Caco-2 (cell line): ENCODE results near the gene SUN2. TPM values are rescaled to one million over a fixed set of nuclear protein-coding genes. Genes with fewer than 3 reads are reported as not detected.

Source experiments
- BruUV-seq: library from RNA; stranded (reverse); fragments of 400-500 nt; replicated peaks from 2 replicates; lab custom pipeline; 2021; lab: Mats Ljungman, UMichigan
- CTCF ChIA-PET: fragments of 300-600 bp; sonication (Branson Sonifier 250); formaldehyde crosslinking; loops from one replicate; lab custom pipeline; 2022; ENCODE audit warnings: antibody characterized with exemption; lab: Charles Lee
- POLR2A ChIA-PET: fragments of 300-600 bp; sonication (Branson Sonifier 250); formaldehyde crosslinking; loops from one replicate; lab custom pipeline; 2022; ENCODE audit warnings: antibody characterized with exemption; lab: Charles Lee
- DNase-seq, 2 experiments: peaks; one replicate each; pipeline versions ENCODE4 v3.0.0 to v3.0.0-alpha.2; 2020 to 2022
- H3K27me3 ChIP-seq: replicated peaks from 2 replicates; pipeline ENCODE4 v1.6.0; 2011; ENCODE audit warnings: low read length; ENCODE audit not compliant: control insufficient read depth, insufficient read depth
- H3K36me3 ChIP-seq: 2 replicates; pipeline ENCODE4 v1.5.1; 2011; ENCODE audit warnings: low read length; ENCODE audit not compliant: control insufficient read depth, insufficient read depth
- H3K4me1 ChIP-seq: fragments of 250-450 bp; sonication (Bioruptor Pico); 2 replicates; pipeline ENCODE4 v1.5.1; 2020; ENCODE audit warnings: mild to moderate bottlenecking
- H3K4me3 ChIP-seq: 2 replicates; pipeline ENCODE4 v1.5.1; 2011; ENCODE audit warnings: low read depth, mild to moderate bottlenecking, control low read depth, low read length
- H3K9me3 ChIP-seq: fragments of 250-450 bp; sonication (Bioruptor Pico); 2 replicates; pipeline ENCODE4 v1.5.1; 2020; ENCODE audit warnings: mild to moderate bottlenecking, moderate library complexity
- H3K27ac Mint-ChIP-seq: one replicate; pipeline ENCODE4 v1.8.0; 2022; ENCODE audit warnings: mixed read lengths; ENCODE audit not compliant: unreplicated experiment
- H3K27me3 Mint-ChIP-seq: one replicate; pipeline ENCODE4 v1.8.0; 2022; ENCODE audit warnings: mixed read lengths; ENCODE audit not compliant: insufficient read depth, unreplicated experiment
- H3K36me3 Mint-ChIP-seq: one replicate; pipeline ENCODE4 v1.8.0; 2022; ENCODE audit warnings: mild to moderate bottlenecking, mixed read lengths; ENCODE audit not compliant: insufficient read depth, unreplicated experiment
- H3K4me1 Mint-ChIP-seq: one replicate; pipeline ENCODE4 v1.8.0; 2022; ENCODE audit warnings: low read depth, mixed read lengths; ENCODE audit not compliant: unreplicated experiment
- H3K4me3 Mint-ChIP-seq: one replicate; pipeline ENCODE4 v1.8.0; 2022; ENCODE audit warnings: mild to moderate bottlenecking, moderate library complexity, mixed read lengths; ENCODE audit not compliant: unreplicated experiment
- H3K9me3 Mint-ChIP-seq: one replicate; pipeline ENCODE4 v1.8.0; 2022; ENCODE audit warnings: mixed read lengths; ENCODE audit not compliant: unreplicated experiment
- intact Hi-C: fragments of 100-400 bp; cut with micrococcal nuclease; formaldehyde crosslinking; loops from one replicate; pipeline ENCODE4 v1.10.0; 2022; ENCODE audit not compliant: unreplicated experiment
- total RNA-seq: library from RNA; stranded (reverse); gene quantifications from 2 replicates; pipeline ENCODE4 v1.2.3, GENCODE V29; 2022
- TF ChIP-seq, protein P1 (sequence below), 2 experiments: fragments of 200-600 bp in 1 of 2; IDR thresholded peaks; 1 replicate in 1 of 2; 2 replicates in 1 of 2; pipeline versions ENCODE4 v1.5.1 to v1.8.0; 2011 to 2022; ENCODE audit warnings: antibody characterized with exemption in 1 of 2, control low read depth in 1 of 2, inconsistent platforms in 1 of 2, low read depth in 1 of 2, low read length in 1 of 2, mild to moderate bottlenecking in 1 of 2, moderate library complexity in 1 of 2; ENCODE audit not compliant: insufficient read depth in 1 of 2, severe bottlenecking in 1 of 2, unreplicated experiment in 1 of 2

The SUN2 gene
- total RNA-seq, 1 experiment from 2014 or later, result 67.8 TPM

GRCh38 chr22:38715852-38716251, 39.9 kb downstream of the SUN2 start:
- H3K9me3 Mint-ChIP-seq, result no peaks in the 10 kb centered on the region
- Histone ChIP-seq H3K27me3 (no peaks in the 10 kb centered on the region), H3K4me1 (no peaks in the 10 kb centered on the region), H3K9me3 (no peaks in the 10 kb centered on the region), H3K36me3 (peaks cover 7% of the 10 kb centered on the region), H3K4me3 (no peak overlapping the region)
- intact Hi-C loops, result no loop called here
- TF ChIP-seq, protein P1, sequence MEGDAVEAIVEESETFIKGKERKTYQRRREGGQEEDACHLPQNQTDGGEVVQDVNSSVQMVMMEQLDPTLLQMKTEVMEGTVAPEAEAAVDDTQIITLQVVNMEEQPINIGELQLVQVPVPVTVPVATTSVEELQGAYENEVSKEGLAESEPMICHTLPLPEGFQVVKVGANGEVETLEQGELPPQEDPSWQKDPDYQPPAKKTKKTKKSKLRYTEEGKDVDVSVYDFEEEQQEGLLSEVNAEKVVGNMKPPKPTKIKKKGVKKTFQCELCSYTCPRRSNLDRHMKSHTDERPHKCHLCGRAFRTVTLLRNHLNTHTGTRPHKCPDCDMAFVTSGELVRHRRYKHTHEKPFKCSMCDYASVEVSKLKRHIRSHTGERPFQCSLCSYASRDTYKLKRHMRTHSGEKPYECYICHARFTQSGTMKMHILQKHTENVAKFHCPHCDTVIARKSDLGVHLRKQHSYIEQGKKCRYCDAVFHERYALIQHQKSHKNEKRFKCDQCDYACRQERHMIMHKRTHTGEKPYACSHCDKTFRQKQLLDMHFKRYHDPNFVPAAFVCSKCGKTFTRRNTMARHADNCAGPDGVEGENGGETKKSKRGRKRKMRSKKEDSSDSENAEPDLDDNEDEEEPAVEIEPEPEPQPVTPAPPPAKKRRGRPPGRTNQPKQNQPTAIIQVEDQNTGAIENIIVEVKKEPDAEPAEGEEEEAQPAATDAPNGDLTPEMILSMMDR (IDR thresholded peaks at IDR 0.05; ENCODE audit: insufficient read depth in 1 of 2, low read depth in 1 of 2, low read length in 1 of 2, severe bottlenecking in 1 of 2, unreplicated experiment in 1 of 2), result no peak
- no peak for DNase-seq
- CTCF ChIA-PET, result interaction anchor here (1.4 kb wide), 1 partner anchor 9 kb away, joined by 5 read pairs; no protein-coding TSS in a partner anchor
- POLR2A ChIA-PET, result interaction anchor here (1.5 kb wide), 1 partner anchor 10 kb away, joined by 4 read pairs; the partner anchor contains the start of gene GTPBP1
- peaks cover 11% of the 10 kb centered on the region for H3K4me1 Mint-ChIP-seq
- H3K4me3 Mint-ChIP-seq, result no peak overlapping the region
- H3K36me3 Mint-ChIP-seq, result peaks cover 24% of the 10 kb centered on the region
- H3K27ac Mint-ChIP-seq, result no peak overlapping the region
- H3K27me3 Mint-ChIP-seq, result no peaks in the 10 kb centered on the region
- no TSS peak for BruUV-seq

DNA sequence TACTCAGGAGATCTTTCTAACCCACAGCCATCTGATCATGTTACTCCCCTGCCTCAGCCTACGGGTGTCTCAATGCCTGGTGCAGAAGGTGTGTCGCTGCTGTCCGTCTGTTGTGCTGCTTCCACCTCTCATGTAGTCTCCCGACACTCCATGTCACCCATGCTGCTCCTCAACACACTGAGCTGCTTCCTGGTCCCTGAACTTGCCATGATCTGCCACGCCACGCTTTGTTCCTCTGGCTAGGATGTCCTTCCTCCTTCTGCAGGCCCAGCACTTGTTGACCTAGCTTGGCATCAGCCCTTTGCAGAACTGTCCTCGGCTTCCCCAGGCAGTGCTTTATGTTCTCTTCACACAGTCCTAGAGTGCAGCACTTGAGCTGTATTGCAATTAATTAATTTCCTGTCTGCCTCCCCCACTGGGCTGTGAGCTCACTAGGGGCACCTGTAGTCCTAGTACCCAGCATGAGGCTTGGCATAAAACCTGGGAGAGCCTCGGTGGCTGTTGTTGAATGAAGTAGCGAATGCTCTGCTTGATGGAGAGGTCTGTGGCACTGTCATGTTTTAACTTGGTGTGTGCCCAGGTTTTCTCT, 40.5 kb downstream of the SUN2 start:
- H3K36me3 ChIP-seq, result peaks cover 7% of the 10 kb centered on the region

DNA sequence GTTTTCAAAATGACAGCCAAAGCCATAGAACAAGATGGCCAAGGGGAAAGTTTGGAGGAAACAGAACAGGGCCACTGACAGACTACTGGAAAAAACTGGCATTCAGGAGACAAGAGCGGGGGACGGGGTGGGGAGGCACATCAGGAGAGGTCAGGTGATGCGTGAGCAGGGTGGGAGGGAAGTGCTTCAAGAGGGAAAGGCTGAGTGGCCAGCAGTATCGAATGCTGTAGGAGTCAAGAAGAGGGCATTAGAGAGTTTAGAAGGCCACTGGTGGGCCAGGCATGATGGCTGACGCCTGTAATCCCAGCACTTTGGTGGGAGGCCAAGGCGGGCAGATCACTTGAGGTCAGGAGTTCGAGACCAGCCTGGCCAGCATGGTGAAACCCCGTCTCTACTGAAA, 41.9 kb downstream of the SUN2 start:
- no peak overlapping the region for H3K27ac Mint-ChIP-seq
- ChIA-PET POLR2A (no interaction called here), CTCF (no interaction called here)
- no peak for DNase-seq
- intact Hi-C loops, result no loop called here
- no peaks in the 10 kb centered on the region for H3K27me3 ChIP-seq
- H3K9me3 Mint-ChIP-seq, result no peaks in the 10 kb centered on the region
- H3K4me3 ChIP-seq, result no peak overlapping the region
- H3K4me1 Mint-ChIP-seq, result peaks cover 14% of the 10 kb centered on the region
- H3K36me3 ChIP-seq, result peaks cover 7% of the 10 kb centered on the region
- BruUV-seq, result no TSS peak
- H3K4me1 ChIP-seq, result no peaks in the 10 kb centered on the region
- no peaks in the 10 kb centered on the region for H3K27me3 Mint-ChIP-seq
- H3K4me3 Mint-ChIP-seq, result no peak overlapping the region
- peaks cover 31% of the 10 kb centered on the region for H3K36me3 Mint-ChIP-seq
- TF ChIP-seq, protein P1 (IDR thresholded peaks at IDR 0.05; ENCODE audit: insufficient read depth in 1 of 2, low read depth in 1 of 2, low read length in 1 of 2, severe bottlenecking in 1 of 2, unreplicated experiment in 1 of 2), result no peak
- H3K9me3 ChIP-seq, result no peaks in the 10 kb centered on the region

More for the DNA sequence above, 40.5 kb downstream of the SUN2 start:
- Histone ChIP-seq H3K27me3 (no peaks in the 10 kb centered on the region), H3K4me3 (no peak overlapping the region), H3K9me3 (no peaks in the 10 kb centered on the region), H3K4me1 (no peaks in the 10 kb centered on the region)
- H3K9me3 Mint-ChIP-seq, result no peaks in the 10 kb centered on the region
- H3K36me3 Mint-ChIP-seq, result peaks cover 29% of the 10 kb centered on the region
- TF ChIP-seq, protein P1 (IDR thresholded peaks at IDR 0.05; ENCODE audit: insufficient read depth in 1 of 2, low read depth in 1 of 2, low read length in 1 of 2, severe bottlenecking in 1 of 2, unreplicated experiment in 1 of 2), result no peak
- H3K4me3 Mint-ChIP-seq, result no peak overlapping the region
- no TSS peak for BruUV-seq
- no peaks in the 10 kb centered on the region for H3K27me3 Mint-ChIP-seq
- peaks cover 14% of the 10 kb centered on the region for H3K4me1 Mint-ChIP-seq
- intact Hi-C loops, result no loop called here
- DNase-seq, result no peak
- H3K27ac Mint-ChIP-seq, result no peak overlapping the region
- ChIA-PET POLR2A (interaction anchor here (1.5 kb wide), 1 partner anchor 10 kb away, joined by 4 read pairs; the partner anchor contains the start of gene GTPBP1), CTCF (interaction anchor here (1.4 kb wide), 1 partner anchor 10 kb away, joined by 5 read pairs; no protein-coding TSS in a partner anchor)
